H9 (cell line): ENCODE measurements around the gene ZNF236. TPM values are rescaled to one million over a fixed set of nuclear protein-coding genes. Genes with fewer than 3 reads are reported as not detected.
A peak's percentile ranks its signal among the peaks of the same experiment; 100 is the strongest.

Experiments
- DNase-seq: peaks from one replicate; pipeline ENCODE4 v3.0.0-alpha.2; 2017
- H2AFZ ChIP-seq: one replicate; pipeline ENCODE4 v1.6.1; 2013; ENCODE audit warnings: mild to moderate bottlenecking, low read length, control low read depth, moderate library complexity
- H2AK5ac ChIP-seq: 2 replicates; pipeline ENCODE4 v1.6.1; 2013; ENCODE audit warnings: low read length, control low read depth, mixed read lengths; ENCODE audit not compliant: insufficient read length
- H2BK120ac ChIP-seq: one replicate; pipeline ENCODE4 v1.6.1; 2013; ENCODE audit warnings: low read depth, mild to moderate bottlenecking, low read length, control low read depth, inconsistent platforms; ENCODE audit not compliant: poor library complexity, severe bottlenecking
- H2BK12ac ChIP-seq: 2 replicates; pipeline ENCODE4 v1.6.1; 2013; ENCODE audit warnings: low read length, control low read depth, mixed read lengths, low read depth; ENCODE audit not compliant: insufficient read length
- H2BK15ac ChIP-seq: 2 replicates; pipeline ENCODE4 v1.6.1; 2013; ENCODE audit warnings: low read depth, low read length, control low read depth
- H2BK20ac ChIP-seq: one replicate; pipeline ENCODE4 v1.6.1; 2013; ENCODE audit warnings: low read depth, mild to moderate bottlenecking, low read length, control low read depth, inconsistent platforms; ENCODE audit not compliant: poor library complexity, severe bottlenecking
- H2BK5ac ChIP-seq: 2 replicates; pipeline ENCODE4 v1.6.1; 2013; ENCODE audit warnings: low read length, control low read depth, mixed read lengths; ENCODE audit not compliant: insufficient read length
- H3K14ac ChIP-seq: 2 replicates; pipeline ENCODE4 v1.6.1; 2013; ENCODE audit warnings: low read length, control low read depth; ENCODE audit not compliant: insufficient read depth
- H3K18ac ChIP-seq: 2 replicates; pipeline ENCODE4 v1.6.1; 2013; ENCODE audit warnings: low read depth, mild to moderate bottlenecking, mixed read lengths, low read length, control low read depth; ENCODE audit not compliant: insufficient read length
- H3K23ac ChIP-seq: 2 replicates; pipeline ENCODE4 v1.6.1; 2013; ENCODE audit warnings: low read length, control low read depth, mixed read lengths, low read depth; ENCODE audit not compliant: insufficient read length
- H3K23me2 ChIP-seq: 2 replicates; pipeline ENCODE4 v1.6.1; 2013; ENCODE audit warnings: low read depth, mild to moderate bottlenecking, mixed read lengths, low read length, control low read depth; ENCODE audit not compliant: insufficient read length, poor library complexity, severe bottlenecking
- H3K27ac ChIP-seq: 2 replicates; pipeline ENCODE4 v1.5.1; 2013; ENCODE audit warnings: low read length, control low read depth, mixed read lengths, low read depth; ENCODE audit not compliant: insufficient read length
- H3K27me3 ChIP-seq: 2 replicates; pipeline ENCODE4 v1.6.1; 2013; ENCODE audit warnings: low read length, control low read depth, inconsistent platforms; ENCODE audit not compliant: insufficient read depth
- H3K4ac ChIP-seq: 2 replicates; pipeline ENCODE4 v1.6.1; 2013; ENCODE audit warnings: low read depth, mild to moderate bottlenecking, control low read depth, inconsistent platforms, low read length, moderate library complexity
- H3K4me1 ChIP-seq: 2 replicates; pipeline ENCODE4 v1.6.1; 2013; ENCODE audit warnings: low read length, control low read depth, inconsistent platforms; ENCODE audit not compliant: insufficient read depth
- H3K4me2 ChIP-seq: 2 replicates; pipeline ENCODE4 v1.6.1; 2013; ENCODE audit warnings: low read length, control low read depth, mixed read lengths; ENCODE audit not compliant: insufficient read length, insufficient read depth
- H3K56ac ChIP-seq: 2 replicates; pipeline ENCODE4 v1.6.1; 2013; ENCODE audit warnings: low read depth, mild to moderate bottlenecking, mixed read lengths, low read length, control low read depth; ENCODE audit not compliant: insufficient read length
- H3K79me1 ChIP-seq: 2 replicates; pipeline ENCODE4 v1.6.1; 2013; ENCODE audit warnings: low read depth, mild to moderate bottlenecking, moderate library complexity, low read length, control low read depth, inconsistent platforms; ENCODE audit not compliant: insufficient read depth, poor library complexity, severe bottlenecking
- H3K79me2 ChIP-seq: 2 replicates; pipeline ENCODE4 v1.6.1; 2013; ENCODE audit warnings: low read length, control low read depth, inconsistent platforms; ENCODE audit not compliant: insufficient read depth
- H3K9ac ChIP-seq: 2 replicates; pipeline ENCODE4 v1.6.1; 2013; ENCODE audit warnings: low read length, control low read depth, mixed read lengths; ENCODE audit not compliant: insufficient read length; ENCODE audit errors: extremely low read depth
- H3K9me3 ChIP-seq: one replicate; pipeline ENCODE4 v1.6.1; 2013; ENCODE audit warnings: low read depth, low read length, inconsistent platforms; ENCODE audit not compliant: control insufficient read depth
- H3T11ph ChIP-seq: one replicate; pipeline ENCODE4 v1.6.1; 2013; ENCODE audit warnings: mild to moderate bottlenecking, low read length, control low read depth, inconsistent platforms
- H4K20me1 ChIP-seq: one replicate; pipeline ENCODE4 v1.6.1; 2013; ENCODE audit not compliant: control insufficient read depth, insufficient read length, insufficient read depth
- H4K5ac ChIP-seq: 2 replicates; pipeline ENCODE4 v1.6.1; 2013; ENCODE audit warnings: low read depth, mild to moderate bottlenecking, mixed read lengths, low read length, control low read depth; ENCODE audit not compliant: insufficient read length
- H4K8ac ChIP-seq: replicated peaks from 2 replicates; pipeline ENCODE4 v1.6.1; 2013; ENCODE audit warnings: low read length, control low read depth, mixed read lengths, low read depth; ENCODE audit not compliant: insufficient read length
- H4K91ac ChIP-seq: 2 replicates; pipeline ENCODE4 v1.6.1; 2013; ENCODE audit warnings: low read depth, mild to moderate bottlenecking, moderate library complexity, mixed read lengths, low read length, control low read depth; ENCODE audit not compliant: insufficient read length
- H3K27ac Mint-ChIP-seq, 3 experiments: 2 replicates in 2 of 3; 3 replicates in 1 of 3; pipeline ENCODE4 v1.8.0; 2020 to 2021; ENCODE audit warnings: mixed read lengths in 3 of 3, mild to moderate bottlenecking in 1 of 3, moderate library complexity in 1 of 3
- H3K27me3 Mint-ChIP-seq: 2 replicates; pipeline ENCODE4 v1.8.0; 2021; ENCODE audit warnings: low read depth, mild to moderate bottlenecking, moderate library complexity, mixed read lengths
- H3K36me3 Mint-ChIP-seq, 3 experiments: 2 replicates in 2 of 3; 3 replicates in 1 of 3; pipeline ENCODE4 v1.8.0; 2020 to 2021; ENCODE audit warnings: low read depth in 3 of 3, mixed read lengths in 3 of 3; ENCODE audit not compliant: insufficient read depth in 1 of 3
- H3K4me1 Mint-ChIP-seq, 2 experiments: 2 replicates each; pipeline ENCODE4 v1.8.0; 2020; ENCODE audit warnings: mixed read lengths in 2 of 2
- H3K4me3 Mint-ChIP-seq, 2 experiments: 2 replicates in 1 of 2; 3 replicates in 1 of 2; pipeline ENCODE4 v1.8.0; 2020 to 2021; ENCODE audit warnings: mild to moderate bottlenecking in 2 of 2, mixed read lengths in 2 of 2, moderate library complexity in 1 of 2
- H3K9me3 Mint-ChIP-seq, 2 experiments: 2 replicates in 1 of 2; 3 replicates in 1 of 2; pipeline ENCODE4 v1.8.0; 2020; ENCODE audit warnings: mild to moderate bottlenecking in 2 of 2, mixed read lengths in 2 of 2, moderate library complexity in 1 of 2
- WGBS: extraction: QIAGEN DNeasy Blood & Tissue Kit; methylation state at CpG from one replicate; pipeline ENCODE4 v1.1.7; 2013; ENCODE audit warnings: missing lambda C conversion rate, low lambda C conversion rate, mixed read lengths; ENCODE audit not compliant: insufficient read length; ENCODE audit errors: extremely low coverage; 5-methylcytosine and 5-hydroxymethylcytosine counted together
- total RNA-seq: library from RNA; stranded (reverse); gene quantifications from 2 replicates; pipeline ENCODE4 v1.2.1, GENCODE V29; 2021
- TF ChIP-seq, protein P1 (sequence below): fragments of 200-600 bp; sonication (generic); conservative IDR thresholded peaks from 3 replicates; pipeline ENCODE4 v1.8.0; 2021; ENCODE audit warnings: antibody characterized with exemption, mild to moderate bottlenecking

The ZNF236 gene
- total RNA-seq, 1 experiment from 2014 or later, result 16.0 TPM

- H3K4ac ChIP-seq, result no peak overlapping the region
- no peaks in the 10 kb centered on the region for H3K23me2 ChIP-seq
- H2BK5ac ChIP-seq, result no peak overlapping the region
- H3K9me3 ChIP-seq, result no peaks in the 10 kb centered on the region
- H3K27ac ChIP-seq, result no peak overlapping the region
- H3K27ac Mint-ChIP-seq, result peak overlapping the region; percentile 1 to 66 (median 29); a peak in 4 of 7 replicates
- H2AK5ac ChIP-seq, result no peak overlapping the region
- DNase-seq, result no peak
- no peak overlapping the region for H2BK20ac ChIP-seq
- H3K9me3 Mint-ChIP-seq, result no peaks in the 10 kb centered on the region
- H3K23ac ChIP-seq, result no peak overlapping the region
- H4K91ac ChIP-seq, result no peak overlapping the region
- WGBS, result no CpG with 5 or more reads among the region's 8 CpGs
- H3K4me1 ChIP-seq, result no peaks in the 10 kb centered on the region
- no peak overlapping the region for H4K5ac ChIP-seq
- H4K8ac ChIP-seq, result no peak overlapping the region
- peaks cover 12 to 20% (median 16%) of the 10 kb centered on the region in 3 experiments for H3K36me3 Mint-ChIP-seq
- H3K56ac ChIP-seq, result no peak overlapping the region
- H3K4me2 ChIP-seq, result no peak overlapping the region
- peak overlapping the region; percentile 56; the same call in 1 of the 2 replicates for H3K14ac ChIP-seq
- H3K9ac ChIP-seq, result no peak overlapping the region
- peaks cover 10 to 13% of the 10 kb centered on the region in 2 experiments for H3K4me1 Mint-ChIP-seq
- no peaks in the 10 kb centered on the region for H4K20me1 ChIP-seq
- no peak overlapping the region for H3K4me3 Mint-ChIP-seq
- TF ChIP-seq, protein P1, sequence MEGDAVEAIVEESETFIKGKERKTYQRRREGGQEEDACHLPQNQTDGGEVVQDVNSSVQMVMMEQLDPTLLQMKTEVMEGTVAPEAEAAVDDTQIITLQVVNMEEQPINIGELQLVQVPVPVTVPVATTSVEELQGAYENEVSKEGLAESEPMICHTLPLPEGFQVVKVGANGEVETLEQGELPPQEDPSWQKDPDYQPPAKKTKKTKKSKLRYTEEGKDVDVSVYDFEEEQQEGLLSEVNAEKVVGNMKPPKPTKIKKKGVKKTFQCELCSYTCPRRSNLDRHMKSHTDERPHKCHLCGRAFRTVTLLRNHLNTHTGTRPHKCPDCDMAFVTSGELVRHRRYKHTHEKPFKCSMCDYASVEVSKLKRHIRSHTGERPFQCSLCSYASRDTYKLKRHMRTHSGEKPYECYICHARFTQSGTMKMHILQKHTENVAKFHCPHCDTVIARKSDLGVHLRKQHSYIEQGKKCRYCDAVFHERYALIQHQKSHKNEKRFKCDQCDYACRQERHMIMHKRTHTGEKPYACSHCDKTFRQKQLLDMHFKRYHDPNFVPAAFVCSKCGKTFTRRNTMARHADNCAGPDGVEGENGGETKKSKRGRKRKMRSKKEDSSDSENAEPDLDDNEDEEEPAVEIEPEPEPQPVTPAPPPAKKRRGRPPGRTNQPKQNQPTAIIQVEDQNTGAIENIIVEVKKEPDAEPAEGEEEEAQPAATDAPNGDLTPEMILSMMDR, result no peak
- no peak overlapping the region for H3T11ph ChIP-seq
- H2BK15ac ChIP-seq, result no peak overlapping the region
- no peaks in the 10 kb centered on the region; the same call in 1 of the 2 replicates for H3K27me3 Mint-ChIP-seq
- H2AFZ ChIP-seq, result no peak overlapping the region
- no peaks in the 10 kb centered on the region for H3K27me3 ChIP-seq
- H2BK120ac ChIP-seq, result no peak overlapping the region
- H3K79me1 ChIP-seq, result no peaks in the 10 kb centered on the region
- H2BK12ac ChIP-seq, result no peak overlapping the region
- no peak overlapping the region for H3K18ac ChIP-seq
- H3K79me2 ChIP-seq, result peaks cover 2% of the 10 kb centered on the region; the same call in 1 of the 2 replicates
These were observed 6.2 kb upstream of the ZNF236 start for GRCh38 chr18:76816127-76816526.
